ENCODE results near the gene GUCY1B1.

GRCh38 chr4:155711556-155711955 lies 47.3 kb upstream of the GUCY1B1 start:
- TF ChIP-seq, protein P1, sequence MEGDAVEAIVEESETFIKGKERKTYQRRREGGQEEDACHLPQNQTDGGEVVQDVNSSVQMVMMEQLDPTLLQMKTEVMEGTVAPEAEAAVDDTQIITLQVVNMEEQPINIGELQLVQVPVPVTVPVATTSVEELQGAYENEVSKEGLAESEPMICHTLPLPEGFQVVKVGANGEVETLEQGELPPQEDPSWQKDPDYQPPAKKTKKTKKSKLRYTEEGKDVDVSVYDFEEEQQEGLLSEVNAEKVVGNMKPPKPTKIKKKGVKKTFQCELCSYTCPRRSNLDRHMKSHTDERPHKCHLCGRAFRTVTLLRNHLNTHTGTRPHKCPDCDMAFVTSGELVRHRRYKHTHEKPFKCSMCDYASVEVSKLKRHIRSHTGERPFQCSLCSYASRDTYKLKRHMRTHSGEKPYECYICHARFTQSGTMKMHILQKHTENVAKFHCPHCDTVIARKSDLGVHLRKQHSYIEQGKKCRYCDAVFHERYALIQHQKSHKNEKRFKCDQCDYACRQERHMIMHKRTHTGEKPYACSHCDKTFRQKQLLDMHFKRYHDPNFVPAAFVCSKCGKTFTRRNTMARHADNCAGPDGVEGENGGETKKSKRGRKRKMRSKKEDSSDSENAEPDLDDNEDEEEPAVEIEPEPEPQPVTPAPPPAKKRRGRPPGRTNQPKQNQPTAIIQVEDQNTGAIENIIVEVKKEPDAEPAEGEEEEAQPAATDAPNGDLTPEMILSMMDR (IDR thresholded peaks at IDR 0.05 in 8 of 11, conservative IDR thresholded peaks at IDR 0.05 in 3 of 11): no peak
- TF ChIP-seq POLR2A (IDR thresholded peaks at IDR 0.05) (no peak), POLR2AphosphoS5 (IDR thresholded peaks at IDR 0.05) (no peak)

All from spleen (tissue), 7 donors.